ENCODE results near the gene APOA5.
A peak's percentile ranks its signal among the peaks of the same experiment; 100 is the strongest.

DNA sequence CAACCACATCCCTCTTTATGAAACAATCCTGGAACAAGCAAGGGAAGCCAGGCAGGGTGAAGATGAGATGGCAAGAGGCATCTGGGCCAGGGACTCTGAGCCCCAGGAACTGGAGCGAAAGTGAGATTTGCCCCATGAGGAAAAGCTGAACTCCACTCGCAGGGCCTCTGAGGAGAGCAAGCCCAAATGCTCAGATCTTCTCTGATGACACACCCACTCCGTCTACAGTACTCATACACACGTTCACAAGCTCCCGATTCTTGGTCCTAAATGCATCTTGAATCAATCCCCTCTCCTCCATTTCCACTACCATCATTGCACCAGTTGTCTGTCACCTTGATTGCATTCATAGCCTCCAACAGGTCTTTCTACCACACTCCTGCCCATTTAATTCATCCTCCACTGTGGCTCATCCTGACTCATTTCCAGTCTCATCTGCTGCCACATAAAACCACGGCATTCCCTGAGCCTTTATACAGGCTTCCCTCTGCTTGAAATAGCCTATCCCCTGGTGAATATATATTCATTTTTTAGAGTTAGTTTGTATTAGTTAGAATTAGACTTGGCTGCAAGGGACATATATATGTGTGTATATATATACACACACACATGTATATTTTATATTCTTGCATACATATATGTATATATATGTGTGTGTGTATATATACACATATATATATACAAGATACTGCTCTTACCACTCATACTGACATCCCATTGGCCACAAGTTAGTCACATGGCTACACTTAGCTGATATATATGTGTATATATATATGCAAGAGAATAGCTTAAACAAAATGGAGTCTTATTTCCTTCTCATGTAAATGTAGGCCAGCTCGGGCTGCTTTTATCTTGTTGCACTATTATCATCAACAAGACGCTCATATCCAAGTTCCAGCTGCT is 1.4 kb upstream of the APOA5 start:
- TF ChIP-seq CTCF (IDR thresholded peaks at IDR 0.05; ENCODE audit: extremely low read depth in 1 of 2, insufficient read depth in 1 of 2, low read depth in 1 of 2, low read length in 2 of 2) = no peak
- TF ChIP-seq POLR2AphosphoS5 (IDR thresholded peaks at IDR 0.05; ENCODE audit: insufficient read depth, low read depth, low read length) = no peak
- no peak for TF ChIP-seq POLR2A (IDR thresholded peaks at IDR 0.05; ENCODE audit: low read depth, low read length)
- TF ChIP-seq EZH2 (IDR thresholded peaks at IDR 0.05; ENCODE audit: borderline replicate concordance, low read depth, low read length, severe bottlenecking) = no peak
- no peak for TF ChIP-seq MAX (IDR thresholded peaks at IDR 0.05; ENCODE audit: insufficient read depth, insufficient read length)
- no peak for TF ChIP-seq GATA2 (IDR thresholded peaks at IDR 0.05; ENCODE audit: insufficient read depth, insufficient read length, low read depth, low read length)
- TF ChIP-seq FOS (IDR thresholded peaks at IDR 0.05; ENCODE audit: borderline replicate concordance, insufficient read depth, low read length) = peak; percentile 71
